GM18508 (cell line): ENCODE measurements around the gene IFITM1.
"Not testable (repeated sequence)": the region's sequence is repeated elsewhere in the genome, so short reads cannot be mapped to it uniquely, and the experiment has no call there.

Experiments used
- ATAC-seq: cut with Tn5 transposase; IDR thresholded peaks from one replicate; pipeline ENCODE4 v1.9.1; 2021; ENCODE audit warnings: moderate number of reproducible peaks; ENCODE audit not compliant: insufficient read depth, unreplicated experiment

IFITM1 gene

GRCh38 chr11:360326-361280 is 46.8 kb downstream of the IFITM1 start:
- no peak for ATAC-seq

- ATAC-seq: no peak
These were observed 49.0 kb downstream of the IFITM1 start for GRCh38 chr11:362642-363442.

- not testable (repeated sequence) for ATAC-seq
These were observed 49.6 kb downstream of the IFITM1 start for GRCh38 chr11:363443-363805.

- ATAC-seq: no peak
These were observed 50.3 kb downstream of the IFITM1 start for GRCh38 chr11:363948-364761.
